HepG2 (cell line): ENCODE results near the gene NRDE2. TPM values are rescaled to one million over a fixed set of nuclear protein-coding genes. Genes with fewer than 3 reads are reported as not detected.

Source experiments
- ATAC-seq: fragments of 200-7000 bp; cut with Tn5 transposase; 3 replicates; pipeline ENCODE4 v1.9.1; 2020; ENCODE audit warnings: mild to moderate bottlenecking, moderate library complexity
- BruUV-seq: library from RNA; stranded (reverse); fragments of 400-500 nt; replicated peaks from 2 replicates; lab custom pipeline; 2021; lab: Mats Ljungman, UMichigan
- CTCF ChIA-PET: fragments of 300-600 bp; formaldehyde crosslinking; extraction: SDS; loops from one replicate; lab custom pipeline; 2021; ENCODE audit warnings: low total read pairs, inconsistent platforms, low intra/inter-chr PET ratio; lab: Yijun Ruan, JAX
- POLR2A ChIA-PET: fragments of 350-600 bp; sonication (Branson Sonifier 250); formaldehyde crosslinking; loops from one replicate; lab custom pipeline; 2020; ENCODE audit warnings: antibody characterized with exemption, inconsistent platforms; lab: Yijun Ruan, JAX
- DNase-seq: peaks from one replicate; pipeline ENCODE4 v3.0.0-alpha.2; 2015; ENCODE audit warnings: low spot score
- FAIRE-seq: peaks from 3 replicates; lab custom pipeline; 2011; peaks lifted over from hg19 to GRCh38; lab: Jason Lieb, UNC
- H2AFZ ChIP-seq: one replicate; pipeline ENCODE4 v1.6.1; 2011; ENCODE audit warnings: low read length, inconsistent platforms
- H3K27ac ChIP-seq: fragments of 300-600 bp; 3 replicates; pipeline ENCODE4 v1.8.0; 2011; ENCODE audit warnings: mixed run types, mild to moderate bottlenecking, mixed read lengths, low read length, inconsistent platforms; ENCODE audit not compliant: insufficient read depth; ENCODE audit errors: extremely low read length
- H3K27me3 ChIP-seq, 2 experiments: fragments of 200-600 bp in 1 of 2; 2 replicates in 1 of 2; 3 replicates in 1 of 2; pipeline versions ENCODE4 v1.6.0 to v1.8.0; 2011; ENCODE audit warnings: low read length in 2 of 2, mild to moderate bottlenecking in 2 of 2, moderate library complexity in 2 of 2, inconsistent platforms in 1 of 2; ENCODE audit not compliant: insufficient read depth in 2 of 2, control insufficient read depth in 1 of 2
- H3K36me3 ChIP-seq, 2 experiments: fragments of 200-600 bp in 1 of 2; replicated peaks in 1 of 2; 2 replicates in 1 of 2; 3 replicates in 1 of 2; pipeline versions ENCODE4 v1.5.1 to v1.8.0; 2011; ENCODE audit warnings: low read length in 2 of 2, inconsistent platforms in 1 of 2; ENCODE audit not compliant: insufficient read depth in 2 of 2, control insufficient read depth in 1 of 2
- H3K4me1 ChIP-seq: 2 replicates; pipeline ENCODE4 v1.5.1; 2012; ENCODE audit warnings: low read length, inconsistent platforms; ENCODE audit not compliant: insufficient read depth
- H3K4me2 ChIP-seq: 2 replicates; pipeline ENCODE4 v1.6.0; 2011; ENCODE audit warnings: low read depth, low read length, inconsistent platforms
- H3K4me3 ChIP-seq, 3 experiments: fragments of 200-600 bp in 1 of 3; sonication (generic), shearing (Covaris generic) in 1 of 3; replicated peaks in 1 of 3; 2 replicates each; pipeline ENCODE4 v1.5.1; 2011 to 2016; ENCODE audit warnings: low read length in 3 of 3, inconsistent platforms in 2 of 3, low read depth in 2 of 3, mild to moderate bottlenecking in 2 of 3, control low read depth in 1 of 3, mixed read lengths in 1 of 3; ENCODE audit not compliant: insufficient read depth in 1 of 3
- H3K79me2 ChIP-seq: one replicate; pipeline ENCODE4 v1.6.1; 2011; ENCODE audit warnings: low read length, inconsistent platforms; ENCODE audit not compliant: insufficient read depth
- H3K9ac ChIP-seq: 2 replicates; pipeline ENCODE4 v1.6.0; 2011; ENCODE audit warnings: mild to moderate bottlenecking, low read depth, low read length, inconsistent platforms; ENCODE audit not compliant: insufficient read depth
- H3K9me3 ChIP-seq: 2 replicates; pipeline ENCODE4 v1.5.1; 2012; ENCODE audit warnings: mild to moderate bottlenecking, low read length
- H4K20me1 ChIP-seq: 2 replicates; pipeline ENCODE4 v1.6.0; 2011; ENCODE audit warnings: inconsistent platforms, mild to moderate bottlenecking, low read length, moderate library complexity; ENCODE audit not compliant: insufficient read depth
- DMTF1 ChIP-seq: sonication (generic); formaldehyde crosslinking; IDR thresholded peaks from 2 replicates; pipeline ENCODE4 v1.4.0; 2020; ENCODE audit warnings: mild to moderate bottlenecking, missing genetic modification reagents
- REST ChIP-seq, 2 experiments: IDR thresholded peaks; 2 replicates each; pipeline ENCODE4 v1.6.1; 2011 to 2012; ENCODE audit warnings: low read length in 2 of 2, borderline replicate concordance in 1 of 2, low read depth in 1 of 2, mild to moderate bottlenecking in 1 of 2, moderate library complexity in 1 of 2
- REXO4 ChIP-seq: sonication (generic); formaldehyde crosslinking; IDR thresholded peaks from 2 replicates; pipeline ENCODE4 v1.8.0; 2022; ENCODE audit warnings: missing genetic modification reagents, mild to moderate bottlenecking, borderline replicate concordance
- ZNF367 ChIP-seq: sonication (generic); formaldehyde crosslinking; IDR thresholded peaks from 2 replicates; pipeline ENCODE4 v1.4.0; 2020; ENCODE audit warnings: missing genetic modification reagents, borderline replicate concordance
- WGBS: methylation state at CpG from one replicate; pipeline ENCODE4 v1.1.6; 2017; ENCODE audit warnings: low lambda C conversion rate; 5-methylcytosine and 5-hydroxymethylcytosine counted together
- in situ Hi-C: cut with HindIII; loops from 2 replicates; pipeline ENCODE4 v1.10.0; 2017; ENCODE audit warnings: low pct_unique_long_range_greater_than_20kb; ENCODE audit not compliant: extremely low pct_ligation_motif_present
- intact Hi-C: fragments of 100-400 bp; cut with micrococcal nuclease; formaldehyde crosslinking; loops from one replicate; pipeline ENCODE4 v1.10.0; 2022; ENCODE audit not compliant: unreplicated experiment
- polyA plus RNA-seq, 8 experiments: library from polyadenylated mRNA; depleted of rRNA in 3 of 8; stranded (reverse) in 7 of 8; unstranded in 1 of 8; fragments of >200 nt; fragmentation: Illumina TruSeq in 4 of 8; extraction: Trizol in 4 of 8; gene quantifications; 2 replicates each; pipeline versions ENCODE4 v1.2.1 to v1.2.3, GENCODE V29; 2011 to 2016; ENCODE audit warnings: low read depth in 4 of 8, missing spikeins in 1 of 8, mixed read lengths in 1 of 8; ENCODE audit not compliant: insufficient read depth in 1 of 8
- total RNA-seq, 5 experiments: library from RNA; depleted of rRNA; stranded (reverse); fragments of >200 nt; fragmentation: Illumina TruSeq; extraction: Trizol; gene quantifications; 2 replicates each; pipeline ENCODE4 v1.2.3, GENCODE V29; 2016; ENCODE audit warnings: low read depth in 1 of 5

The NRDE2 gene
- total and polyA plus RNA-seq, 2 of the 13 experiments (the other 11 are each of a cell fraction or from before 2014, with no cell fraction given) = 5.6 to 12.5 TPM

- no peak for TF ChIP-seq ZNF367
- TF ChIP-seq, all 625 proteins: peak for 0
These were observed 43.1 kb upstream of the NRDE2 start (continued) for GRCh38 chr14:90374813-90375212.

GRCh38 chr14:90373887-90374286, 42.1 kb upstream of the NRDE2 start:
- TF ChIP-seq REXO4 (no peak), DMTF1 (CRISPR knock-in tag) (no peak), REST (IDR thresholded peaks at IDR 0.05; ENCODE audit: borderline replicate concordance in 1 of 2, low read depth in 1 of 2, low read length in 2 of 2) (no peak)
- TF ChIP-seq, all 625 proteins: peak for 0
- Histone ChIP-seq H3K9ac (no peak overlapping the region), H3K4me1 (peaks cover 9% of the 10 kb centered on the region), H4K20me1 (no peaks in the 10 kb centered on the region), H2AFZ (no peak overlapping the region), H3K36me3 (no peaks in the 10 kb centered on the region), H3K79me2 (no peaks in the 10 kb centered on the region), H3K4me2 (no peak overlapping the region), H3K27ac (no peak overlapping the region), H3K9me3 (no peaks in the 10 kb centered on the region), H3K4me3 (no peak overlapping the region), H3K27me3 (no peaks in the 10 kb centered on the region)
- ATAC-seq (no peak), FAIRE-seq (no peak), DNase-seq (no peak)
- no TSS peak for BruUV-seq
- 66% methylated on average over 6 of the region's 6 CpGs for WGBS
- CTCF ChIA-PET = no interaction called here
- intact Hi-C loops (no loop called here), in situ Hi-C loops (no loop called here)
- POLR2A ChIA-PET = interaction anchor here (0.6 to 1.6 kb wide), 2 partner anchors 9 to 83 kb away, joined by 3 read pairs; no protein-coding TSS in a partner anchor
